ENCODE results near the gene A2ML1. TPM values are rescaled to one million over a fixed set of nuclear protein-coding genes. Genes with fewer than 3 reads are reported as not detected.
"Not testable (repeated sequence)": the region's sequence is repeated elsewhere in the genome, so short reads cannot be mapped to it uniquely, and the experiment has no call there.

The A2ML1 gene
- total RNA-seq, 1 experiment from 2014 or later, result not detected

- in situ Hi-C loops (cut with HindIII; ENCODE audit: low sequenced_read_pairs), result no loop called here
Measured at GRCh38 chr12:8841778-8842177, 19.4 kb downstream of the A2ML1 start.

GRCh38 chr12:8844665-8845064 is 22.2 kb downstream of the A2ML1 start:
- in situ Hi-C loops (cut with HindIII; ENCODE audit: low sequenced_read_pairs), result no loop called here
- DNase-seq (ENCODE audit: low spot score), result peak; percentile 55

More at GRCh38 chr12:8841778-8842177, 19.4 kb downstream of the A2ML1 start:
- DNase-seq (ENCODE audit: low spot score), result no peak

- in situ Hi-C loops (cut with HindIII; ENCODE audit: low sequenced_read_pairs), result no loop called here
- no peak for DNase-seq (ENCODE audit: low spot score)
Measured at GRCh38 chr12:8846305-8846704, 23.9 kb downstream of the A2ML1 start.

GRCh38 chr12:8847435-8847834 is 25.0 kb downstream of the A2ML1 start:
- in situ Hi-C loops (cut with HindIII; ENCODE audit: low sequenced_read_pairs), result no loop called here
- no peak for DNase-seq (ENCODE audit: low spot score)

GRCh38 chr12:8849876-8850275 is 27.5 kb downstream of the A2ML1 start:
- in situ Hi-C loops (cut with HindIII; ENCODE audit: low sequenced_read_pairs), result no loop called here

GRCh38 chr12:8852119-8852518 is 29.7 kb downstream of the A2ML1 start:
- in situ Hi-C loops (cut with HindIII; ENCODE audit: low sequenced_read_pairs), result no loop called here
- DNase-seq (ENCODE audit: low spot score), result no peak

More at GRCh38 chr12:8849876-8850275, 27.5 kb downstream of the A2ML1 start:
- DNase-seq (ENCODE audit: low spot score), result no peak

GRCh38 chr12:8855891-8856290 is 33.5 kb downstream of the A2ML1 start:
- in situ Hi-C loops (cut with HindIII; ENCODE audit: low sequenced_read_pairs), result no loop called here
- no peak for DNase-seq (ENCODE audit: low spot score)

- DNase-seq (ENCODE audit: low spot score); in situ Hi-C loops (cut with HindIII; ENCODE audit: low sequenced_read_pairs): not testable (repeated sequence)
Measured at GRCh38 chr12:8859448-8859847, 37.0 kb downstream of the A2ML1 start.

GRCh38 chr12:8860165-8860961 is 37.9 kb downstream of the A2ML1 start:
- DNase-seq (ENCODE audit: low spot score), result peak; percentile 49
- in situ Hi-C loops (cut with HindIII; ENCODE audit: low sequenced_read_pairs), result no loop called here

- in situ Hi-C loops (cut with HindIII; ENCODE audit: low sequenced_read_pairs), result no loop called here
- DNase-seq (ENCODE audit: low spot score), result no peak
Measured at GRCh38 chr12:8866429-8866828, 44.0 kb downstream of the A2ML1 start.

GRCh38 chr12:8867009-8867408 is 44.6 kb downstream of the A2ML1 start:
- no peak for DNase-seq (ENCODE audit: low spot score)
- in situ Hi-C loops (cut with HindIII; ENCODE audit: low sequenced_read_pairs), result no loop called here

GRCh38 chr12:8867786-8868185 is 45.4 kb downstream of the A2ML1 start:
- in situ Hi-C loops (cut with HindIII; ENCODE audit: low sequenced_read_pairs), result no loop called here
- no peak for DNase-seq (ENCODE audit: low spot score)

- DNase-seq (ENCODE audit: low spot score), result peak; percentile 58
- in situ Hi-C loops (cut with HindIII; ENCODE audit: low sequenced_read_pairs), result no loop called here
Measured at GRCh38 chr12:8870586-8870985, 48.2 kb downstream of the A2ML1 start.

GRCh38 chr12:8871068-8871467 is 48.6 kb downstream of the A2ML1 start:
- no peak for DNase-seq (ENCODE audit: low spot score)
- in situ Hi-C loops (cut with HindIII; ENCODE audit: low sequenced_read_pairs), result no loop called here

- in situ Hi-C loops (cut with HindIII; ENCODE audit: low sequenced_read_pairs), result no loop called here
- no peak for DNase-seq (ENCODE audit: low spot score)
Measured at GRCh38 chr12:8876887-8877286, 54.5 kb downstream of the A2ML1 start.

- in situ Hi-C loops (cut with HindIII; ENCODE audit: low sequenced_read_pairs), result no loop called here
- DNase-seq (ENCODE audit: low spot score), result no peak
Measured at GRCh38 chr12:8886502-8887284, 64.3 kb downstream of the A2ML1 start.

GRCh38 chr12:8887285-8887715 is 64.9 kb downstream of the A2ML1 start:
- in situ Hi-C loops (cut with HindIII; ENCODE audit: low sequenced_read_pairs), result no loop called here
- no peak for DNase-seq (ENCODE audit: low spot score)

GRCh38 chr12:8890313-8891085 is 68.1 kb downstream of the A2ML1 start:
- in situ Hi-C loops (cut with HindIII; ENCODE audit: low sequenced_read_pairs), result no loop called here
- DNase-seq (ENCODE audit: low spot score), result peak; percentile 64

GRCh38 chr12:8891976-8892375 is 69.6 kb downstream of the A2ML1 start:
- DNase-seq (ENCODE audit: low spot score), result no peak
- in situ Hi-C loops (cut with HindIII; ENCODE audit: low sequenced_read_pairs), result no loop called here

GRCh38 chr12:8894378-8894777 is 72.0 kb downstream of the A2ML1 start:
- no peak for DNase-seq (ENCODE audit: low spot score)
- in situ Hi-C loops (cut with HindIII; ENCODE audit: low sequenced_read_pairs), result no loop called here

Data from G401 (cell line).